H54 (cell line): ENCODE results near the gene FBXO31.

Experiments used
- DNase-seq: peaks from one replicate; pipeline ENCODE4 v3.0.0; 2011; ENCODE audit warnings: low spot score, mixed read lengths; ENCODE audit not compliant: insufficient read length
- FAIRE-seq: peaks from 3 replicates; lab custom pipeline; 2011; peaks lifted over from hg19 to GRCh38; lab: Jason Lieb, UNC
- POLR2A ChIP-seq: IDR thresholded peaks from 2 replicates; pipeline ENCODE4 v1.6.1; 2011; ENCODE audit warnings: low read depth, mild to moderate bottlenecking, low read length

FBXO31 gene

DNA sequence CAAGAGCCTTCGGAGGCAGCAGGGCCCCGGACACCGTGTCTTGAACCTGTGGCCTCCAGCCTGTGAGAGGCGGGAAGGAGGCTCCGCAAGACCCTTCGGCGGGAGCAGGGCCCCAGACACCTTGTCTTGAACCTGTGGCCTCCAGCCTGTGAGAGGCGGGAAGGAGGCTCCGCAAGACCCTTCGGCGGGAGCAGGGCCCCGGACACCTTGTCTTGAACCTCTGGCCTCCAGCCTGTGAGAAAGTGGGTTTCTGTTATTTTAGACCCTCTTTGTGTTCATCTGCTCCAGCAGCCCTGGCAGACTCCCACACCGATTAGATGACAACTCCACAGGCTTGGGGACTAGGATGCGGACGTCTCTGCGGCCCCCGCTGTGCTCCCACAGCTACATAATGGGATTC lies 30.0 kb downstream of the FBXO31 start:
- DNase-seq, result no peak
- no peak for TF ChIP-seq POLR2A
- no peak for FAIRE-seq

DNA sequence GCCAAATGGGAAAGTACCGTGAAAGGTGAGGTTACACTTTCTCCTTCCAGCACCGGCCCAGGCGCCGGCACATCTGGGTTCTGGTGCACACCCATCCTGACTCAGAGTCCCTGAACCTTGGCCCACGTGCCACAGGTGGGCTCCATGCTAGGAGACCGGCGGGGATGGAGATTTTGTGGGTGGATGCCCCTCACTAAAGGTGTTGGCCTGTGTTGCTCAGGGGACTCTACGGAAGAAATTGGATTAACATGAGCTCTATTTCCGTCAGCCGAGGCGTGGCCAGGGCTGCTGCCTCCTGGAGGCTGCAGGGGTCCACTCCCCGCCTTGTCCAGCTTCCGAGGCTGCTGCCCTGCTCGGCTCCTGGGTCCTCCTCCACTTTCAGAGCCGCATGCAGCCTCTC lies 30.8 kb downstream of the FBXO31 start:
- TF ChIP-seq POLR2A, result no peak
- FAIRE-seq (no peak), DNase-seq (no peak)

GRCh38 chr16:87351320-87351698 lies 32.3 kb downstream of the FBXO31 start:
- no peak for TF ChIP-seq POLR2A
- no peak for DNase-seq
- FAIRE-seq, result no peak

DNA sequence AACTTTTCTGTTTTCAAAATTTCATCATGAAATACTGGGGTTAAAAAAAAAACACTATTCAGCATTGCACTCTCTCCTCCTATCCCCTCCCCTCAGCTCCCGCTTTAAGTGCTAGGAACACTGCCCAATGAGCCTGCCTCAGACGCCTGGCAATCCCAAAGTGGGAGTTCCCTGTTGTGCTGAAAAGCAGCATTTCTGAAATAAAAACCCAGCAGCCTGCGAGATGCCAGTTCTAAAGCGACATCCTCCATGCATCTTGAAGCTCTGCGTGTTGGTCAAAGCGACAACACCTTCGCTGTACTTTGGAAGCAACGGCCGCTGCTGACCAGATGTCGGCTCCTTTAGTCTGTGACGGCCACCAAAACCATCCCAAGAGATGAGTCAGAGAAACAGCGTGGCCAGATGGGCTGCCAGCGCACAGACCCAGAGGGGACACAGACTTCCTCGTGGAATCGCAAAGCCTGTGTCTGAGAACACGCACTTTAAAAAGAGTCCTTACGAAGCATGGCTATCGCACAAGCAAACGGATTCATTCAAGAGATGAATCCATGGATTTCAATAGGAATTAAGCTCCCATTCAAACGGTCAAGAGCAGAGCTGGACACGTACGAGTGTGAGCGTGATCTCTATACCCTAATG lies 32.8 kb downstream of the FBXO31 start:
- no peak for TF ChIP-seq POLR2A
- DNase-seq (no peak), FAIRE-seq (no peak)

DNA sequence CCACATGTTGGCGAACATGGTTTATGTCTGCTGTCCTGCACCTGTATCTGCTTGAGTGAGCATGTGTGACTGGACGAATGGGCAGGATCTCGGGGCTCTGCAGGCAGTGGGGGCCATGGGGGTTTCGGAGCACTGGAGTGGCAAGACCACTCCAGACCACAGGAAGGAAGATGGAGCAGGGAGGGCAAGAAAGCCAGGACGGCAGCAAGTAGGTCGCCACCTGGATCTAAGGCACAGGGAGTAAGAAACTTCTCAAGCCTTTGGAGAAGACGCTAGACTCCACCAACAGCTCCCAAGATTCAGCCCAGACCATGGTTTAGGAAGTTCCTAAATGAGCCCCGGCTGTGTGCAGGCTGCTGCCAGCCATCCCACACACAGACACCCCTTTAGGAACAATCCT lies 33.5 kb downstream of the FBXO31 start:
- DNase-seq (no peak), FAIRE-seq (no peak)
- TF ChIP-seq POLR2A, result no peak

- DNase-seq, result no peak
- TF ChIP-seq POLR2A, result no peak
- no peak for FAIRE-seq
Observed at GRCh38 chr16:87348616-87349157, 34.9 kb downstream of the FBXO31 start.

DNA sequence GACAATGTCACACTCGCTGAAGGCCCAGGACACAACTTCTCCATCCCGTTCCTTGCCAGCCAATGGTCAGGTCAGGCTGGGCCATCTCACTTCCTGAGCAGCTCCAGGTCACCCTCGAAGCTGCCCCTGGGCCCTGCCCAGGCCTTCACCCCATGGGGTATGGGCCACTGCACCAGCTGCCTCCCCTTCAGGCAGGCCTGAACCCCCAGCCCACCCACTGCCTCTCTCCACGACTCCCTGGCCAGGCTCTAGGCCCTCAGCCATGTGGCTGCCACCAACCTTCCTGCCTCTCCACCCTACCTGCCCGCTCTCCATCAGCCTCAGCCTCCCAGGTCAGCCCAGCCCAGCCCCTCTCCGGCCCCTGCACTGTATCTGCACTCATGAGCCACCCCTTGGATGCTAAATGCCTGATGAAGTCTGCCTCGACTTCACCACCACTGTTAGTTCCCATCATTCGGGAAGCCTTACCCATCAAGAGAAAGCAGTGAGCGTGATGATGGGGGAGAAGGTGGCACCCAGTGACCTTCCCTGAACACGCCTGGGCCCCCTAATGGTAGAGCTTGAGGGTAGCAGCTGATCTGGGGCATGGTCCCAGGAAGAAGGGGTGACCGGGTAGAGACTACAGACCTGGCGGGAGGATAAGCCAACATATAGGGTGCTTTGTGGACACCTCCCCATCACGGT lies 35.5 kb downstream of the FBXO31 start:
- no peak for TF ChIP-seq POLR2A
- DNase-seq (no peak), FAIRE-seq (no peak)

DNA sequence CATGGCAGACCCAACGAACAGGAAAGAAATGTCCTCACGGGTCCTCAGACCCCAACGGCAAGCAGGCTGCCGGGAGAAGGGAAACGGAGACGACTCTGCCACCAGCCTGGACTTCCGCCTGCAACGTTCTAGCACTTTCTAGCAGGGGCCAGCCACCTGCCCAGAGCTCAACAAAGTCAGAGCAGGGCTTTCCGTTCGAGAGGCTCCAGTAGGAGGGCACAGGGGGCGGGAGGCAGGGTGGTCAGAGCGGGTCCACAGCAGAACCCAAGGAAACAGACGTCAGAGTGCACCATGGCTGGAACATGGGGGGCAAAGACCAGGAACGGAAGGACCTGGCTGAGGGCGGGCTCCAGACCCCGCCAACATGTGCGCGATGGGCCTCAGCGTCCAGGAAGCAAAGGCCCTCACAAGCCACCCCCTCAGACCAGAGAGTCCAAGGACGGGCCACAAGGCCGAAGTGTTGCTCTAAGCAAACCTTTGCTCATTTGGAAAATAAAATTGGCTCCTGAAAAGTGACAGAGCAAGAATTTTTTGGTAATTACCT lies 37.0 kb downstream of the FBXO31 start:
- FAIRE-seq, result no peak
- DNase-seq, result no peak

DNA sequence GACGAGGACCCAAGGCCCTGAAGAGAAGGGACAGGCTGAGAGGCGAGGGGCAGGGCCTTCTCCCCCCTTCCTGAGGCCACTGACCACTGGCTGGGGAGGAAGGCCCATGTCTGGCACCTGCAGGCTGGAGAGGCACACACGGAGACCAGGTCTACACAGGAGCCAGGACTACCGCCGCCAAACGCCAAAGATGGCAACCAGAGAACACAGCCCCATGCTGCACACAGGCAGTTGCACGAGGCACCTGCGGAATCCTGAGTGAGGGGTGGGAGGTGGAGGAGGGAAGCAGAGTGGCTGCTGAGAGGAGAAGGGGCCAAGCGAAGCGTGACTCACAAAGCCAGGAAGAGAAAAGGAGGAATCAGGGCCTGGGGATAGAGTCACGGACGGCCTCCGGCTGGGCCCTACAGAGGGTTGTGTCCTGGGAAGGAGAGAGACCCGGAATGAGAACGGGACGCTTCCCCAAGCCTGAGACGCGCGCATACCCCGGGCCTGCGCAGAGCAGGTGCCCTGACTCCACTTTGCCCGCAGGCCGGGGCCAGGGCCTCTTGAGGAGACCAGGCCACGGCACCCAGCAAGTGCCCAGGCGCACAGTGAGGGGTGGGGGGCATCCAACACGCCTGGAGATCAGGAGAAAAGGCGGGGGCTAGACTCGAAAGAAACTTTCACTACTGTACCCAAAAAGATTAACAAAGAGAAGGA lies 37.7 kb downstream of the FBXO31 start:
- FAIRE-seq (no peak), DNase-seq (no peak)
- TF ChIP-seq POLR2A, result no peak

More for the DNA sequence above, 37.0 kb downstream of the FBXO31 start:
- TF ChIP-seq POLR2A, result no peak

DNA sequence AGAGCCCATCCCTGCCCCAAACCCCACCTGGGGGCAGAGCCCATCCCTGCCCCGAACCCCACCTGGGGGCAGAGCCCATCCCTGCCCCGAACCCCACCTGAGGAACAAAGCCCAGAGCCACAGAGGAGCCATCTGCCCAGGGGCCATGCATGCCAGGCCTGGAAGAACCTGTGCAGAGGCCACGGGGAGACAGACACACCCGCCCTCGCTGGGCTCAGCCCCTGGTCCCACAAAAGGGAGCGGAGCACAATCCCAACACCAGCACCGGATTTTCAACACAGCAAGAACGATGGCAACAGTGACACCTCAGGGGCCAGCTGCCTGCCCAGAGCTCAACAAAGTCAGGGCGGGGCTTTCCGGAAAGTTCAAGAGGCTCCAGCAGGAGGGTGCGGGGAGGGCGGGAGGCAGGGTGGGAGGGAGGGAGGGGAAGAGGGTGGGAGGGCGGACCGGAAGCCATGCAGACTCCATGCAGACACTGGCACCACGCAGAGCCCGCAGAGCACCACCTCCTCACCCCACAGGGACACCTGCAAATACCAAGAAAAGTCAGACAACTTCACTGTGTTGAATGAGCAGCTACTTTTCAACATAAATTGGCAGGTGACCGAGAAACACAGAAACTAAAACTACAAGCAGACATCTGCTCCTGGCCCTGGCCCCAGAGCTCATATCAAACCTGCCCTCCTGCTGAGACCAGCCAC lies 38.5 kb downstream of the FBXO31 start:
- no peak for FAIRE-seq
- TF ChIP-seq POLR2A, result no peak
- DNase-seq, result no peak

GRCh38 chr16:87344165-87344930 lies 39.2 kb downstream of the FBXO31 start:
- DNase-seq, result no peak
- no peak for TF ChIP-seq POLR2A

GRCh38 chr16:87343753-87344050 lies 39.9 kb downstream of the FBXO31 start:
- no peak for FAIRE-seq
- DNase-seq, result no peak
- no peak for TF ChIP-seq POLR2A

More at GRCh38 chr16:87344165-87344930, 39.2 kb downstream of the FBXO31 start:
- FAIRE-seq, result no peak
